Measurements from ENCODE around the gene GORASP2.

GRCh38 chr2:170895023-170895757 lies 33.9 kb upstream of the GORASP2 start:
- TF ChIP-seq POLR2AphosphoS5 (IDR thresholded peaks at IDR 0.05; ENCODE audit: borderline replicate concordance, low read depth, low read length) (no peak), EZH2 (IDR thresholded peaks at IDR 0.05) (no peak), FOXP2 (optimal IDR thresholded peaks at IDR 0.05; ENCODE audit: control extremely low read depth, extremely low read length, insufficient read depth) (no peak)
